Heart right ventricle (tissue), 16 donors: ENCODE results near the gene CCNL1. TPM values are rescaled to one million over a fixed set of nuclear protein-coding genes. Genes with fewer than 3 reads are reported as not detected.

ENCODE experiments used
- ATAC-seq, 8 donors: fragments of 200-7000 bp; cut with Tn5 transposase; one replicate each; pipeline ENCODE4 v1.9.1; 2020; ENCODE audit warnings: mild to moderate bottlenecking in 8 of 8, moderate library complexity in 8 of 8, moderate number of reproducible peaks in 1 of 8
- DNase-seq, 2 donors: peaks; one replicate each; pipeline ENCODE4 v3.0.0-alpha.2; 2020
- H3K27ac ChIP-seq, 10 donors: fragments of 200-600 bp; sonication (generic) in 2 of 10; one replicate each; pipeline versions ENCODE4 v1.5.0 to v1.8.0; 2020 to 2022; ENCODE audit warnings: mild to moderate bottlenecking in 3 of 10
- H3K27me3 ChIP-seq, 7 donors: fragments of 200-600 bp; one replicate each; pipeline ENCODE4 v1.8.0; 2021 to 2022; ENCODE audit warnings: mild to moderate bottlenecking in 2 of 7
- H3K36me3 ChIP-seq, 9 donors: fragments of 200-600 bp; sonication (generic) in 1 of 9; one replicate each; pipeline versions ENCODE4 v1.5.0 to v1.8.0; 2020 to 2022; ENCODE audit warnings: mild to moderate bottlenecking in 2 of 9
- H3K4me1 ChIP-seq, 9 donors: fragments of 200-600 bp; sonication (generic) in 1 of 9; one replicate each; pipeline versions ENCODE4 v1.5.0 to v1.8.0; 2020 to 2022; ENCODE audit warnings: mild to moderate bottlenecking in 4 of 9
- H3K4me3 ChIP-seq, 10 donors: fragments of 200-600 bp; sonication (generic) in 2 of 10; one replicate each; pipeline versions ENCODE4 v1.5.0 to v1.8.0; 2020 to 2022; ENCODE audit warnings: mild to moderate bottlenecking in 7 of 10, moderate library complexity in 2 of 10
- H3K9me3 ChIP-seq, 11 donors: fragments of 200-600 bp in 10 of 11; sonication (generic) in 2 of 11; one replicate each; pipeline versions ENCODE4 v1.5.0 to v1.8.0; 2013 to 2022; ENCODE audit warnings: mild to moderate bottlenecking in 2 of 11, control low read depth in 1 of 11, moderate library complexity in 1 of 11
- WGBS, 2 donors: extraction: QIAGEN DNeasy Blood & Tissue Kit; methylation state at CpG; one replicate each; pipeline ENCODE4 v1.1.7; 2013; ENCODE audit warnings: inconsistent platforms in 1 of 2; 5-methylcytosine and 5-hydroxymethylcytosine counted together
- intact Hi-C, 10 donors: fragments of 100-400 bp; cut with DNase I; formaldehyde crosslinking; loops; one replicate each; pipeline versions ENCODE4 v1.11.1 to v1.14.2; 2022
- polyA plus RNA-seq, 2 donors: library from polyadenylated mRNA; stranded (reverse); fragments of 200-250 nt; gene quantifications; one replicate each; pipeline ENCODE4 v1.2.3, GENCODE V29; 2013
- total RNA-seq, 10 donors: library from RNA; stranded (reverse); fragmentation: NEBNext Ultra II Directional in 3 of 10; extraction: Animal tissue kit (Norgen Biotek cat#: 25700) in 3 of 10; gene quantifications; one replicate each; pipeline versions ENCODE4 v1.2.1 to v1.2.4, GENCODE V29; 2021 to 2023
- TF ChIP-seq, protein P1 (sequence below), 9 donors: fragments of 200-600 bp; sonication (generic) in 2 of 9; IDR thresholded peaks; one replicate each; pipeline versions ENCODE4 v1.5.0 to v1.8.0; 2021 to 2022; ENCODE audit warnings: antibody characterized with exemption in 9 of 9, mild to moderate bottlenecking in 5 of 9, moderate library complexity in 1 of 9
- donor health status: Arrhythmogenic right ventricular cardiomyopathy.
- donor health status: ischemic (EF 13 %, LVEDD 7.1; RV severe dilation, severe dysfunction).
- donor health status: healthy with polysubstance abuse.
- donor health status: DM: no; HTN: yes; CAD: no.
- donor health status: DM: no; HTN: no; CAD: no.
- donor health status: ischemic (EF 25% LVEDD 6.9; RV normal size, moderate dysfunction).
- donor health status: ischemic (EF 25% LVEDD 5.7; RV mildly dilated, moderate dysfunction).
- donor health status: healthy.
- donor health status: DM: yes; HTN: yes; CAD: no.
- donor health status: Ischemic cardiomyopathy.
- donor health status: ischemic (EF 35%, LVEDD 5.7; RV mildly dilated, moderate dysfunction).
- donor health status: nonischemic (EF 11% LVEDD 7.7; RV severe dilation, severe dysfunction).
- donor health status: DM: yes; HTN: yes; CAD: no.
- donor health status: PGD.
- donor health status: ischemic (EF 29% LVEDD 5.4; RV normal size, mild dysfunction).
- donor health status: nonischemic (EF 23%, LVEDD 6.1; RV moderate dilation, normal function).

CCNL1 gene
- total and polyA plus RNA-seq, 12 donors, result 19.1 to 77.3 (median 24.7) TPM

DNA sequence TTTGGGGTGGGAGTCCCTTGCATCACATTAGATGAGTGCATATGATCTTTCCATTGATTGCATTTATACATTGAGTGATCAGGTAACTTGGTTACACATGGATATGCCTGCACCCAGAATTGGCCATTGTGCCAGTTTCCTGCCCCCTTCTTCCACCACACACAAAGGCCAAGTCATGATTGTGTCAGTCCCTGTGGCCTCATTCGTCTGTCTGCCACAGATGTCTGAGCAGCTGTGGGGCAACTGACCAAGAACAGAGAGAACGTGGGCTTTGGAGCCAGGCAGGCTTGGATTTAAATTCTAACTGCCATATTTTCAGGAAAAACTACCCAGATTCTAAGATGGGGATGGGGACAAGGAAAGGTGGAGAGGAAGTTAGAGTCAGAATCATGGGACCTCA is 27.0 kb downstream of the CCNL1 start:
- no peak for ATAC-seq
- 49 to 61% methylated on average over 2 of the region's 2 CpGs for WGBS, 2 donors
- Histone ChIP-seq H3K4me1 (peaks cover 0 to 97% (median 72%) of the 10 kb centered on the region in 9 donors), H3K36me3 (peaks cover 0 to 2% (median 0%) of the 10 kb centered on the region in 9 donors), H3K27ac (peak overlapping the region in 5 of 10 donors; percentile 13 to 57 (median 37)), H3K4me3 (no peak overlapping the region), H3K27me3 (no peaks in the 10 kb centered on the region), H3K9me3 (no peaks in the 10 kb centered on the region)
- DNase-seq, result no peak
- TF ChIP-seq, protein P1, sequence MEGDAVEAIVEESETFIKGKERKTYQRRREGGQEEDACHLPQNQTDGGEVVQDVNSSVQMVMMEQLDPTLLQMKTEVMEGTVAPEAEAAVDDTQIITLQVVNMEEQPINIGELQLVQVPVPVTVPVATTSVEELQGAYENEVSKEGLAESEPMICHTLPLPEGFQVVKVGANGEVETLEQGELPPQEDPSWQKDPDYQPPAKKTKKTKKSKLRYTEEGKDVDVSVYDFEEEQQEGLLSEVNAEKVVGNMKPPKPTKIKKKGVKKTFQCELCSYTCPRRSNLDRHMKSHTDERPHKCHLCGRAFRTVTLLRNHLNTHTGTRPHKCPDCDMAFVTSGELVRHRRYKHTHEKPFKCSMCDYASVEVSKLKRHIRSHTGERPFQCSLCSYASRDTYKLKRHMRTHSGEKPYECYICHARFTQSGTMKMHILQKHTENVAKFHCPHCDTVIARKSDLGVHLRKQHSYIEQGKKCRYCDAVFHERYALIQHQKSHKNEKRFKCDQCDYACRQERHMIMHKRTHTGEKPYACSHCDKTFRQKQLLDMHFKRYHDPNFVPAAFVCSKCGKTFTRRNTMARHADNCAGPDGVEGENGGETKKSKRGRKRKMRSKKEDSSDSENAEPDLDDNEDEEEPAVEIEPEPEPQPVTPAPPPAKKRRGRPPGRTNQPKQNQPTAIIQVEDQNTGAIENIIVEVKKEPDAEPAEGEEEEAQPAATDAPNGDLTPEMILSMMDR (IDR thresholded peaks at IDR 0.05), result no peak
- intact Hi-C loops, result loop anchor here (2.0 to 10.0 kb wide), 16 partner anchors 50 to 981 kb away; partner anchors contain the start of genes LEKR1 (in 2 of the 10), SSR3 (in 1 of the 10) and TIPARP (in 1 of the 10)

DNA sequence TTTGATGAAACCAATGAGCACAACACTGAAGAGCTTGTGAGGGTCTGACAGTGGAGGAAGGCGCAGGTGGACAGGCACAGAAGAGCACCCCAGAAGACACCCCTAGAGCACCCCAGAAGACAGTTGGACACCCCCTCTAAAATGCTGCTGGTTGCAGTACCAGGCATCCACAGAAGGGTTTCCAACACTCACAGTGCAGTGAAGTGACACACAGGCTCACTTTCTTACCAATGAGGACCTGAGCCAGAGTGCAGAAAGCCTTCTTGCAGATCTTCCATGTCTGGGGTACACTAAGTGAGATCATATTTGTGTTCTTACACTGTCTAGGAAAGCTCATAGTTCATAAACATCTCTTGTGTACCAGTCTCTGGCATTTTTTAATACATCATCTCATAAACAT is 27.6 kb downstream of the CCNL1 start:
- H3K4me1 ChIP-seq, result peaks cover 0 to 99% (median 74%) of the 10 kb centered on the region in 9 donors
- DNase-seq (no peak), ATAC-seq (no peak)
- no peaks in the 10 kb centered on the region for H3K9me3 ChIP-seq
- intact Hi-C loops, result loop anchor here (2.0 to 10.0 kb wide), 16 partner anchors 50 to 980 kb away; partner anchors contain the start of genes LEKR1 (in 2 of the 10), SSR3 (in 1 of the 10) and TIPARP (in 1 of the 10)
- no peaks in the 10 kb centered on the region for H3K27me3 ChIP-seq
- peak overlapping the region in 1 of 10 donors; percentile 89 for H3K27ac ChIP-seq
- WGBS, 2 donors, result 97% methylated on average over 1 of the region's 1 CpG
- H3K4me3 ChIP-seq, result no peak overlapping the region
- no peaks in the 10 kb centered on the region for H3K36me3 ChIP-seq
- TF ChIP-seq, protein P1 (IDR thresholded peaks at IDR 0.05), result no peak

DNA sequence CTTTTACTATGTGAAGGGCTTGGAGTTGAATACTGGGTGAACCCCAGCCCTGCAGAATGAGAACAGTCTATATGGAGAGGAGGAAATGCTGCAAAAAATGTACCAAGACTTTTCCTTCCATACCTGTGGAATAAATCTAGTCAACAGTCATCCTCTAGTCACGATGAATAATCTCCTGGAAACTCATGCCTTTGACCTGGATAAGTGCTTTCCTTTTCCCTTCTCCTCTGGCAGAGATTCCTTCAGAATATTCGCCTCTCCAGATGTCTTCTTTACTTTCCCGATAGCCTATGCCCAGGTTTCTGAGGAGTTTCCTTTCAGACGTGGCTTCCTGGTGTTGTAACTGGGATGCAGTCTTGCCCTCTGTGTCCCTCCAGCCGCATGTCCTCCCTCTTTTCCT is 28.1 kb downstream of the CCNL1 start:
- TF ChIP-seq, protein P1 (IDR thresholded peaks at IDR 0.05), result no peak
- peaks cover 0 to 94% (median 69%) of the 10 kb centered on the region in 9 donors for H3K4me1 ChIP-seq
- H3K36me3 ChIP-seq, result no peaks in the 10 kb centered on the region
- 63 to 67% methylated on average over 5 of the region's 5 CpGs for WGBS, 2 donors
- DNase-seq (no peak), ATAC-seq (no peak)
- intact Hi-C loops, result loop anchor here (2.0 to 10.0 kb wide), 17 partner anchors 43 to 980 kb away; partner anchors contain the start of genes LEKR1 (in 2 of the 10), SSR3 (in 1 of the 10) and TIPARP (in 1 of the 10)
- H3K9me3 ChIP-seq, result no peaks in the 10 kb centered on the region
- no peak overlapping the region for H3K4me3 ChIP-seq
- H3K27ac ChIP-seq, result peak overlapping the region in 2 of 10 donors; percentile 28 to 89
- no peaks in the 10 kb centered on the region for H3K27me3 ChIP-seq

DNA sequence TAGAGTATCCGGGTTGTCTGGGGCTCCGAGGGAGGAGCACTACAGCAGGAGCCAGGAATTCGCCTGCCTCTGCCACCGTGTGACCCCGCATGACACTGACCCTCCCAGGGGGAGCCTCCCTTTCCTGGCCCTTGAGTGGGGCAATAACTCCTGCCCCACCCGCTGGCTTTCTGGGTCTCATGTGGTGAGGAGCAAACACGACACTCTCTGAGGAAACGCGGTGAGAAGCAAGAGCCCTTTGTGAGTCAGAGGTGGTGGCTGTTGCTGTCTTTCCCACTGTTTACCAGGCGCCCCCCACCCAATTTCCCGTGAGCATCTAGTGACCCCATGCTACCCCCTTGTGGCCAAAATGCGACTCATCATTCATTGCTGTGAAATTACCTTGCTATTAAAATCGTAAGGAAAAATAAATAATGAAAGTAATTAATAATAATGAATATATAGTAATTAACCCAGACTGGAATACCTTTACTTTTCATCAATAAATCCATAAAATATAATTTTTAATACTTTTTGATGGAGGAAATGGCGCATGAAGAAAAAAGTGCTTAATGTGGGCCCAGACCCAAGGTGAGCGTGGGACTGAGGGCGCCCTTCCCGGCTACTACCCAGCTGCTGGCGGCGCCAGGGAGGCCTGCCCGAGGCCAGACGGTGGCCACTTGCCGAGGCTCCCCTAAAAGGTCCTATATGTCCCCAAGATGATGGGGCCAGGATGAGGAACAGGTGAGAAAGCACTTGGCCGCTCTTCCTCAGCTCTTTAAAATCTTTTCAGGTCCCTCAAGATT is 29.3 kb downstream of the CCNL1 start:
- 18% methylated on average over 23 of the region's 23 CpGs for WGBS, 2 donors
- Histone ChIP-seq H3K4me3 (peak overlapping the region in 8 of 10 donors; percentile 0 to 49 (median 28)), H3K27ac (peak overlapping the region; percentile 65 to 90 (median 83)), H3K4me1 (peaks cover 0 to 82% (median 57%) of the 10 kb centered on the region in 9 donors), H3K9me3 (no peaks in the 10 kb centered on the region), H3K27me3 (no peaks in the 10 kb centered on the region), H3K36me3 (no peaks in the 10 kb centered on the region)
- ATAC-seq (peak; percentile 13 to 53 (median 42)), DNase-seq (peak; percentile 47 to 61)
- TF ChIP-seq, protein P1 (IDR thresholded peaks at IDR 0.05), result peak; percentile 50 to 80 (median 72)
- intact Hi-C loops, result loop anchor here (1.0 to 10.0 kb wide), 18 partner anchors 39 to 978 kb away; partner anchors contain the start of genes LEKR1 (in 2 of the 10), SSR3 (in 1 of the 10) and TIPARP (in 1 of the 10)
